Measurements from ENCODE around the gene CCDC86. TPM values are rescaled to one million over a fixed set of nuclear protein-coding genes. Genes with fewer than 3 reads are reported as not detected.

The CCDC86 gene
- total RNA-seq, 1 donor from 2014 or later = 26.3 TPM

DNA sequence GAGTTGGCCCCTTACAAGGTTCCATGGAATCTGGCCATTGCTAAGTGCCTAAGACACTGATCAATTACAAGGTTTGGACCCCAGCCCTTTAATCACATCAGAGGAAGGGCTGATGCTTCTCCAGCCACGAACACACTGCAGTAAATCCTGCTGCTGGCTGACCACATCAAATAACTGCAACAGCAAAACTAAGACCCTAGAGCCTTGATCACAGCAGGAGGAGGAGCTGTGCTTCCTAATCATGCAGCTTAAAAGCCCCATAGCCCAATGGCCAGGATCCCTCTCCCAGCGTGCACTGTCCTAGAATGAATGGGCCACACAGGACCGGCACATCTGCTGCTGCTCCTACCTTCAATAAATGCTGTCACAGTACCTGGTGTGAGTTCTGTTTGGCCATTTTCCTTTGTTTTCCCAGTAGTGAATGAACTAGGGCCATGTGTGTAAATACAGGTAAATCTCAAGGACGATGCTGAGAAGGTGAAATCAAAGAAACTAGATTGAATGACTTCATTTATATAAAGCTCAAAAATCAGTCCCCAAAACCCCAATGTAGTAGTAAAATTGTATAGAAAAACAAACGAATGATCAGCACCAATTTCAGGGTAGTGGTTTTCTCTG, 38.2 kb downstream of the CCDC86 start:
- Histone ChIP-seq H3K36me3 (peaks cover 0 to 15% of the 10 kb centered on the region in 2 donors), H3K27ac (no peak overlapping the region), H3K27me3 (no peaks in the 10 kb centered on the region), H3K4me1 (no peaks in the 10 kb centered on the region), H3K9me3 (no peaks in the 10 kb centered on the region), H3K4me3 (no peak overlapping the region)
- DNase-seq (ENCODE audit: extremely low spot score in 2 of 2) = no peak
- intact Hi-C loops (cut with DNase I) = no loop called here
- TF ChIP-seq POLR2AphosphoS5 (IDR thresholded peaks at IDR 0.05; ENCODE audit: insufficient read depth in 1 of 2, low read depth in 1 of 2) (no peak), POLR2A (IDR thresholded peaks at IDR 0.05) (no peak), CTCF (IDR thresholded peaks at IDR 0.05) (no peak)

GRCh38 chr11:60880643-60881282, 38.9 kb downstream of the CCDC86 start:
- Histone ChIP-seq H3K27me3 (no peaks in the 10 kb centered on the region), H3K36me3 (peaks cover 0 to 15% of the 10 kb centered on the region in 2 donors), H3K4me1 (no peaks in the 10 kb centered on the region), H3K9me3 (no peaks in the 10 kb centered on the region), H3K4me3 (no peak overlapping the region), H3K27ac (no peak overlapping the region)
- no peak for TF ChIP-seq POLR2AphosphoS5 (IDR thresholded peaks at IDR 0.05; ENCODE audit: insufficient read depth in 1 of 2, low read depth in 1 of 2)
- no peak for TF ChIP-seq CTCF (IDR thresholded peaks at IDR 0.05)
- no peak for TF ChIP-seq POLR2A (IDR thresholded peaks at IDR 0.05)
- intact Hi-C loops (cut with DNase I) = no loop called here
- no peak for DNase-seq (ENCODE audit: extremely low spot score in 2 of 2)

- Histone ChIP-seq H3K27me3 (no peaks in the 10 kb centered on the region), H3K4me3 (no peak overlapping the region), H3K4me1 (no peaks in the 10 kb centered on the region), H3K36me3 (peaks cover 0 to 3% of the 10 kb centered on the region in 2 donors), H3K27ac (no peak overlapping the region), H3K9me3 (no peaks in the 10 kb centered on the region)
- no peak for TF ChIP-seq POLR2AphosphoS5 (IDR thresholded peaks at IDR 0.05; ENCODE audit: insufficient read depth in 1 of 2, low read depth in 1 of 2)
- TF ChIP-seq CTCF (IDR thresholded peaks at IDR 0.05) = peak in 1 of 3 experiments; percentile 17
- no peak for DNase-seq (ENCODE audit: extremely low spot score in 2 of 2)
- intact Hi-C loops (cut with DNase I) = no loop called here
Observed at GRCh38 chr11:60887556-60887955, 45.6 kb downstream of the CCDC86 start.

- Histone ChIP-seq H3K36me3 (peaks cover 0 to 26% of the 10 kb centered on the region in 2 donors), H3K27me3 (no peaks in the 10 kb centered on the region), H3K27ac (no peak overlapping the region), H3K9me3 (no peaks in the 10 kb centered on the region), H3K4me3 (no peak overlapping the region), H3K4me1 (no peaks in the 10 kb centered on the region)
- no peak for TF ChIP-seq POLR2AphosphoS5 (IDR thresholded peaks at IDR 0.05; ENCODE audit: insufficient read depth in 1 of 2, low read depth in 1 of 2)
- no peak for TF ChIP-seq POLR2A (IDR thresholded peaks at IDR 0.05)
- no peak for TF ChIP-seq CTCF (IDR thresholded peaks at IDR 0.05)
- DNase-seq (ENCODE audit: extremely low spot score in 2 of 2) = no peak
- intact Hi-C loops (cut with DNase I) = no loop called here
Observed at GRCh38 chr11:60889869-60890311, 48.0 kb downstream of the CCDC86 start.

GRCh38 chr11:60890696-60891095, 48.8 kb downstream of the CCDC86 start:
- no peak for TF ChIP-seq CTCF (IDR thresholded peaks at IDR 0.05)
- TF ChIP-seq POLR2AphosphoS5 (IDR thresholded peaks at IDR 0.05; ENCODE audit: insufficient read depth in 1 of 2, low read depth in 1 of 2) = no peak
- TF ChIP-seq POLR2A (IDR thresholded peaks at IDR 0.05) = no peak
- Histone ChIP-seq H3K27me3 (no peaks in the 10 kb centered on the region), H3K4me1 (no peaks in the 10 kb centered on the region), H3K27ac (no peak overlapping the region), H3K4me3 (no peak overlapping the region), H3K36me3 (peaks cover 0 to 34% of the 10 kb centered on the region in 2 donors), H3K9me3 (no peaks in the 10 kb centered on the region)
- DNase-seq (ENCODE audit: extremely low spot score in 2 of 2) = no peak
- intact Hi-C loops (cut with DNase I) = no loop called here

Data from vagina (tissue), 2 donors.